DMS53 treated with DMSO at 0.1 percent for 48 hours (cell line): ENCODE data around the gene PEF1.
"Not testable (repeated sequence)": the region's sequence is repeated elsewhere in the genome, so short reads cannot be mapped to it uniquely, and the experiment has no call there.

Experiments
- DNase-seq: peaks from one replicate; lab custom pipeline; 2025; ENCODE audit not compliant: unreplicated experiment; lab: John Stamatoyannopoulos, UW

Gene PEF1

DNA sequence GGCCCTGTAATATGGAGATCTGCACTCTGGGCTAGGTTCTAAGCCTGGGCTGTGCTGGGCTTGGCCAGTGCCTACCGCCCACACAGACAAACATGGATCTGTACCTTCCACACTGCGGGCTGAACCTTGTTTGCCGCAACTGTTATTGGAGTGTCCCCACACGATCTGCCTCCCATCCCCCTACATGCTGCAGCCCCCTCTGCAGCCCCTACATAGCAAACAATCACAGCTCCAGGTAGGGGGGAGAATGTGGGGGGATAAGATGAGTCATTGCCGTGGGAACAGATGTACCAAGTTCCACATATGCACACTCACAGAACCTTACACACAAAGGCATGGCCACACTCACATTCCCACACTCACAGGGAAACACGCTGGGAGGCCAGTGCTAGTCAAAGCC, 29.3 kb downstream of the PEF1 start:
- DNase-seq = no peak

DNA sequence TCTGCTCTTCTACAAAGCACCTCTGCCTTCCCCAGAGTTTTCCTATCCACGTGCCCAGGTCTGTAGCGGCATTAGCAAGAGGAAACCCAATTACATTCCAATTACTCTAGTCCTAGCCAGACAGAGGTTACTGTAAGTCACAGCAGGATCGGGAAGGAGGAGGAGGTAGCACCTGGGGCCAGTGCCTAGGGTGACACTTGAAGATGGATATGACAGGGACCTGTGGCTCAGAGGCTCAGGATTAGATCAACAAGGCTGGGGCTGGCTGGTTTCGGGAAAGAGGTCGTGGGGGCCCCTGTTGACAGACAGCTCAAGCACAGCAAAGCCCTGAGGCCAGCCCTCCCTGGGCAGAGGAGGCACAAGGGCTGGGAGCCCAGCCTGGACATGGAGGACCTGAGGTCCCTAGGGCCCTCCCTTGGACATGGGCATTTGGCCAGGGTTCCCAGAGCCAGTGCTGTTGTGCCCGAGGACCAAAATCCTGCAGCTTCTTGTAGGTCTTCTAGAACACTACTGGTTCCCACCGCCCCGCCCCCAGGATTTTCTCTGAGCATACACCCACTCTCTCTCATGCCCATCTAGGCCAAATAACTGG, 30.2 kb downstream of the PEF1 start:
- no peak for DNase-seq

DNA sequence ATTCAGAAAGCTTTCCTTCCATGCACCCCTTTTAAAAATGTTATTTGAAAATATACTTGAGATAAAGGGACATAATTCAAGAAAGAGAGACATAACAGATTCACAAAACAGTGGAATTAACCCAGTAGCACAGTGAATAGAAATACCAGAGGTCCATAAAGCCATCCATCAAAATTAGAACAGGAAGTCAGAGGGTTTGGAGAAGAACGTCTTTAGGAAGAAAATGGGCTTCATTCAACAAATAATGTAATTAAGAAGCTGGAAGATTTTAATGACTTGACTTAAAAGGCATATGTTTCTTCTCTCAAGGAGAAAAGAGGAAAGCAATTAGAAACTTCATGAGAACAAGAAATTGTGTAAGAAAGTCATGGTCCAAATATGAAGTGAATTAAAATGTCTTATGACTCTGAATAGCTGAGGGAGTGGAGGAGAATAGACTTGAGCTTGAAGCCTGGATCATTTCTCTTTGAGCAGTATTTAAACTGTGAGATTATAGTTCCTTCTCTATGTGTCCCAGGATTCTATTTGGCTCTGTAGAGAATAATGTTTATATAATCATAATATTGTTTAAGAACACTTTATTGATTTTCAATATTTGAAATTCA, 35.1 kb downstream of the PEF1 start:
- DNase-seq = no peak

DNA sequence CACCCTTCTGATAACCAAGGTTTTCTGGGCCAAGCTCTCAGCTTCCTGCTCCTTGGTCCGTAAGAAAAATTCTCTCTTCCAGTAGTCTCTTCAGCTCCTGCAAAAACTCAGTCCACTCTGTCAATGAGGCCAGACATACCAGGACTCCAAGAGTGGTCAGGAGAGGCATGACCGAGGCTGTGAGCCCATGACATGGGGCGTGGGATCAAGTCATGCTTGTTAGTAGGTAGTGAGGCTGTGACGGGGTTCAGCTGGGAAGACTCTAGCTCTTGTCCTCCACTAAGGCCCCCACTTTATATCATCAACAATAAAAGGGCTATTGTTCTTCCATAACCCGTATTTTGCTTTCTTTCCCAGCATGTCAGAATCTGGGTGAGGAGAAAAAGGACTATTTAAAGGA, 37.3 kb downstream of the PEF1 start:
- DNase-seq = no peak

DNA sequence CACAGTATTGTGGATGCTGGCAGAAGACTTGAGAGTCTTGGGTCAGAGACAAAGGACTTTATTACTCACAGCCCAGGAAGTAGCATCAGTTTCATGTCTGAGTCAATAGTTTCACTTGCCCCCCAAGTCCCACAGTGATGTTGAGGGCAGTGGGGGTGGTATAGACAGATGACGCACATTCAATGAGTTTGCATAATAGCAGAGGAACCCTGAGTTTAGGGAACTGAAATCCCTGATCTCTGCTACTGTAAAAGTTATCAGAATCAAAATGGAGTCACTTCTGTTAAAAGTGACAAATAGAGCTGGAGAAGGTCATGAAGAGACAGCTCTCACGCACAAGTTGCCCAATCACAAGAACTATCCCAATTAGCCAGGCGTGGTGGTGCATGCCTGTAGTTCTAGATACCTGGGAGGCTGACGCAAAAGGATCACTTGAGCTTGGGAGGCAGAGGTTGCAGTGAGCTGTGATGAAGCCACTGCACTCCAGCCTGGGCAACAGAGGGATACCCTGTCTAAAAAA, 38.7 kb downstream of the PEF1 start:
- DNase-seq = no peak

DNA sequence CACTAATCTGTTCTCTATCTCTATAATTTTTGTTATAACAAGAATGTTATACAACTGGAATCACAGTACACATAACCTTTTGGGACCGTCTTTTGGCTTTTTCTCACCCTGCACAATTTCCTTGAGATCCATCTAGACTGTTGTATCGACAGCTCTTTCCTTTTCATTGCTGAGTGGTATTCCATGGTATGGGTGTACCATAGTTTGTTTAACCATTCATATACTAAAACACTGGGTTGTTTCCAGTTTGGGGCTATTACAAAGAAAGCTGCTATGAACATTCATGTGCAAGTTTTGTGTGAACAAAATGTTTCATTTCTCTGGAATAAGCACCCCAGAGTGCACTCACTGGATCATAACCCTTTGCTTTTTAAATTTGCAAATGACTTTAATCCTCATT, 42.6 kb downstream of the PEF1 start:
- no peak for DNase-seq

DNA sequence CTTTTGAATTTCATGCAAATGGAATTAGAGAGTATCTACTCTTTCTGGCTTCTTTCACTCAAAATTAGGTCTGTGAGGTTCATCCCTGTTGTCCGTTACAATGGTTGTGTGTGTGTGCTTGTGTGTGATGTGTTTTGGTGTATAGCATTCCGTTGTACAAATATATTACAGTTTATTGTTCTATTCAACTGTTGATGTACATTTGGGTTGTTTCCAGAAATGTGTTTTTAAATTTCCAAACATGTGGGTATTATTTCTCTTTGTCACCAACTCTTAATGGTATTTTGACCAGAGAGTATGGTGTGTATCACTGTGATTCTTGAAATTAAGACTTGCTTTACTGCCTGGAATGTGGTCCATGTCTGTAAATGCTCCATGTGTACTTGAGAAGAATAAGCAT, 44.0 kb downstream of the PEF1 start:
- DNase-seq = no peak

DNA sequence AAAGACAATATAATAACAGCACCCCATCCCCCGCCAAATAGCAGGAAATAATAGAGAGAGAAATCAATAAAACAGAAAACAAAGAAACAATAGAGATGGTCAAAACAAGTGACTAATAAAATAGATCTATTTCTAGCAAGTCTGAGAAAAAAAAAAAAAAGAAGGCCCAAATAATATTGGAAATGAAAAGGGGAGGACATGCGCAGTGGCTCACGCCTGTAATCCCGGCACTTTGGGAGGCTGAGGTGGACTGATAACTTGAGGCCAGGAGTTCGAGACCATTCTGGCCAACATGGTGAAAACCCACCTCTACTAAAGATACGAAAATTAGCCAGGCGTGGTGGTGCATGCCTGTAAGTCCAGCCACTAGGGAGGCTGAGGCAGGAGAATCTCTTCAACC, 45.7 kb downstream of the PEF1 start:
- DNase-seq = no peak

DNA sequence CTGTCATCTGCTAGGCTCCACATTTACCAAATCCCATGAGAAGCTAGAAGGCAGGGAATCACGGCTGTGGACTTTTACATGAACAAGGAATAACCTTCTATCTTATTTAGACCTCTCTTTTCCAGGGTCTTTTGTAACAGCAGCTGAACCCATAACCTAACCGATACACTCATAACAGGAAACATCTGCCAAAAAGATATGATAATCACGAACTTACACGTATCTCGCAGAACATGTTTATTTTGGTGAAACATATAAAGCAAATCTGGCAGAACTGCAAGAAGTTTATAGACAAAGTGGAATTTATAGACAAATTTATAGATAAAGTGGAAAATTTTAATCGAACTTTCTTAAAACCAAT, 48.0 kb downstream of the PEF1 start:
- no peak for DNase-seq

DNA sequence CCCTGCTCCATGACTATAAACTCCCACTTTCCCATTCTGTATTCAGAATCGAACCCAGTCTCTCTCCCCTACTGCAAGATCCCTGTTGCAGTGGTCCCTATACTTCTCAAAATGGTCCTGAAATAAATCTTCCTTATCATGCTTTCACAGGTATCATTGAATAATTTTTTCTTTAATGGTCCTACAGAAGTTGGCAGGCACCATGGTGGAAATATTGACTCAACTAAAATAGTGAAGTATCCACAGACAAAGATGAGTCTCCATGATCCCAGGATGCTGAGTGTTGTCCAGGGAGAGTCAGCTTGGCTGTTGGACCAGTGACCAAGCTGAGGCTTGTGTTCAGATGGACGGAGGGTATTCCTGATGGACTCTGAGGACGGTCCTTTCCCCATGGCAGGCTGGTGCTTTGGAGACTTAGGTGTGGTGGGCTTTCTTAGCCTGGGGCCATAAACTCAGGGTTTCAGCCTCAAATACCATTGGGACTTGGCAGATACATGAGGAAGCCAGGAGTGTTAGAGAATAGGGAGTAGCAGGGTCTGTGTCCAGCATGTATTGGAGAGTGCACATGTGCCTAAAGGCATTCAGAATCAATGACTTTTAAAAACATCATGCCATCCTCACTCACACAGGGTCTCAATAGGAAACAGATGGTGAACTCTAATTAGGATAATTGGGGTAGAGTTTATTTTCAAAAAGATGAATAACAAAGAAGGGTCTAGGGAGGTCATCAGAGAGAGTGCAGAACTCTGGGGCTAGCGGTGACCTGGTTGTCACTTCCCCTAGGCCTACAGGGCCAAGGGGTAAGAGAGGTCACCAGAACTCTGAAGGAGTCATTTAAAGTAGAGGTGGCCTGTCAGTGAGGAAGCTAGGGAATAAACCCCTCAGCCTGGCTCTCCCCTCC, 48.6 kb downstream of the PEF1 start:
- no peak for DNase-seq

DNA sequence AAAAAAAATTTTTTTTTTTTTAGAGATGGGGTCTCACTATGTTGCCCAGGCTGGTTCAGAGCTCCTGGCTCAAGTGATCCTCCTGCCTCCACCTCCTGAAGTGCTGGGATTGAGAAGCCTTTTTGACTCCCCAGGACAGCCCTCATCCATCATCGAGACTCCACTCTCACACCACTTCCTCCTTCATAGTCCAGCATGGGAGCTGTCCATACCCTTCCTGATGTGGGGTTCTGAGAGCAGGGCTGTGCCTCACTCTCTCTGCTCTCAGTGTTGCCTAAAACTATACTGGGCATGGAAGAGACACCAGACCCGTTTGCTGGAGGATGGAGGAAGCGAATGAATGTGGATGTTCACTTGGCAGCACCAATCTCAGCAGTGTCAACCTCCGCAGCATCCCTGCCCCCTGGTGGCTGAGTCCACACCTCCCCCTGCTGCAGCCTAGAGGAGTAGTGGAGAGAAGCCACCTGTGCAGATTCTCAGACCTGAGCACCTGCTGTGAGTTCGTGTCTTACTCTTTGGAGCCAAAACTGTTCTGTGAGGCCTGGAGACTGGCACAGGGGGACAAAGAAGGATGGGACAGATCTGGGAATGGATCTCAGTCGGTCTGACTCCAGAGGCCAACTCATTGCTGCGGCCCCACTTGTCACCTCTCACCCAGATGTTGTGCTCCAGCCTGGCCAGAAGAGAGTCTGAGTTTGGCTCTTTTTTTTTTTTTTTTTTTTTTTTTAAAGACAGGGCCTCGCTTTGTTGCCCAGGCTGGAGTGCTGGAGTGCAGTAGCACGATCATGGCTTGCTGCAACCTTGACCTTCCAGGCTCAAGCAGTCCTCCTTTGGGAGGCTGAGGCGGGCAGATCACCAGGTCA, 50.7 kb downstream of the PEF1 start:
- peak; percentile 88 for DNase-seq

DNA sequence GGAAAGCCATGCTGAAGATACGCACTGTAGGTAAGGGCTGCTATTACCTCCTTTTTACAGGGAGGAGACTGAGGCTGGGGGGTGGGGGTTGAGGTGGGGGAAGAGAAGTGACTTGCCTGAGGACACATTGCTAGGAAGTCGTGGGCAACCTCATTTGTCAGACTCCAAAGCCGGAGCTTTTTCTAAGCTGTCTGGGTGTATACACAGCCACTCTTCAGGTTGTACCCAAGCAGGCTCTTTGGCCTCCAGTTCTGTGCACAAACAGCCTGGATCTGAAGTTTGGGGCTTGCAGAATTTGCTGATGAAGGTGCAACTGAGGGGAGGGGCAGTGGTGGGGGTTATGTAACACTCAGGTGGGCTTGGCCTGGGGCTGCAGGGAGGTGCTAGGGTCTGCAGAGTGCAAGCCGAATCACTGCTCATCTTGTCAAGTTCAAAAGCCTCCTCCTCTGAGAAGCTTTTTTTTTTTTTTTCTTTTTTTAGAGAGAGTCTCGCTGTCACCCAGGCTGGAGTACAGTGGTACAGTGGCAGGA, 51.5 kb downstream of the PEF1 start:
- no peak for DNase-seq

DNA sequence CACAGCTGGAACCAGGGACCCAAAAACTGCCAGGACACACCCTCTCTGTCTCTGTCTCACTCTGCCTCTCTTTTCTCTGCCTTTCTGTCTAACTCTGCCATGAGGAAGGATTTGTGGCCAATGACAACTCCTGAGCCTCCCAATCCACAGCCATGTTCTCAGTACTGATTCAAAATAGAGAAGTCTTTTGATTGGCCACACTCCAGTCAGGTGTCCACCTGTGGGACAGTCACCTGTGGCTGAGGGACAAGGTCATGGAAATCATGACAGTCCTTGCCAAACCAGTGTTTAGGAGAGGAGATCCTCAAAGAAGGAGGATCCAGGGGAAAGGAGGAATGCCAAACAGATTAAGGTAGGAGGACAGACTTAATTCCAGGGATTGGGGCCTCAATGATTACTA, 52.5 kb downstream of the PEF1 start:
- DNase-seq = no peak

DNA sequence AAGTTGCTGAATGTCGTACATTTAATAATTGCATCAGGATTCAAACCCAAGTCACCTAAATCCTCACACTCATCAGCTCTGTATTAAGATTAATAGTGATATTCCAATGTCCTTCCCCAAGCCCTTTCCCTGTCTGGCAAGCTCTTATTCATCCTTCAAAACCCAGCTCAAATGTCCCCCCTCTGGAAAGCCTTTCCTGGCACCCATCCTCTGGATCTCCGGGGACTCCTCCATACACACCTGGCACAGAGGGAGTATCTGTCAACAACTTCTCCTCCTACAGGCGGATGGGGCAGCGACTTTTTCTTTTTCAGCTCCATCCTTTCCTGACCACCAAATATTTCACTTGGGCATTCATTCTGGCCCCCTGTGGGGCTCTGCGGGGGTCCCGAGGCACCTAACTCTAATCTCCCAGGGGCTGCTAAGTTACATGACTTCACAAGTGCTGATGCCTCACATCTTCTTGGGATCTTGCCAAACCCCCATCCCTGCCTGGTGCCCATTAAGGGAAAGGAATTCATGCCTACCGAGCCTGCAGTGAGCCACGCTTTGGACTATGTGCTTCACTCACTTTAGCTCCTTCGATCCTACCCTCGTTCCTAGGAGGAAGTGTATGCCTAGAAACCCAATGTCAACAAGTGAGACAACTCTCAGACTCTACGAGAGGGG, 53.1 kb downstream of the PEF1 start:
- no peak for DNase-seq

DNA sequence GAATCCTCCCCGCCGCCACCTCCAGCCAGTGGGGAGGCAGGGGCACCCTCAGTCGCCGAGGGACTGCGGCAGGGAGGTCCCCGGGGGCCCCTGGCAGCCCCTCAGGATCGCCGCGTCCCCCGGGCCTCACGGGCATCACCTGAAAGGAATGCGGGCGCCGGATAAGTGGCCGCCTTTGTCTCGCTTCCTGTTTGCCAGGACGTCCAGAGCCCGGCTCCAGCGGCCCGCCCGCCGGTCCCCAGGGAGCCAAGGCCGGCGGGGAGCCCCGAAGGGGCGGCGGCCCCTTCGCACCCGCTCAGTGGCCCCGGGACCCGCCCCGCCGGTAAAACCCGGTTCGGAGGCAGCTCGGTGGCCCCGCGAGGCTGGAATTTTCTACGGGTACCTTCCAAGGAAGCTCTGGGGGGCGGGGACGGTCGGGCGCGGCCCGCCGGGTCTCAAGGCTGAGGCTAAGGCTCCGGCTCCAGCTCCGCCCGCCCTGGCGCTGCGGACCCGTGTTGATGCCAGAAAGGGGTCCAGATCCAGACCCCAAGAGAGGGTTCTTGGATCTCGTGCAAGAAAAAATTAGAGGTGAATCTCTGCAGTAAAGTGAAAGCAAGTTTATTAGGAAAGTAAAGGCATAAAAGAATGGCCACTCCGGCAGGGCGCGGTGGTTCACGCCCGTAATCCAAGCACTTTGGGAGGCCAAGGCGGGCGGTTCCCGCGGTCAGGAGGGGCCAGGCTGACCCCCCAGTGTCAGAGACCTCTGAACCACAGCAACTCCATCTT, 55.7 kb downstream of the PEF1 start:
- DNase-seq = no peak

DNA sequence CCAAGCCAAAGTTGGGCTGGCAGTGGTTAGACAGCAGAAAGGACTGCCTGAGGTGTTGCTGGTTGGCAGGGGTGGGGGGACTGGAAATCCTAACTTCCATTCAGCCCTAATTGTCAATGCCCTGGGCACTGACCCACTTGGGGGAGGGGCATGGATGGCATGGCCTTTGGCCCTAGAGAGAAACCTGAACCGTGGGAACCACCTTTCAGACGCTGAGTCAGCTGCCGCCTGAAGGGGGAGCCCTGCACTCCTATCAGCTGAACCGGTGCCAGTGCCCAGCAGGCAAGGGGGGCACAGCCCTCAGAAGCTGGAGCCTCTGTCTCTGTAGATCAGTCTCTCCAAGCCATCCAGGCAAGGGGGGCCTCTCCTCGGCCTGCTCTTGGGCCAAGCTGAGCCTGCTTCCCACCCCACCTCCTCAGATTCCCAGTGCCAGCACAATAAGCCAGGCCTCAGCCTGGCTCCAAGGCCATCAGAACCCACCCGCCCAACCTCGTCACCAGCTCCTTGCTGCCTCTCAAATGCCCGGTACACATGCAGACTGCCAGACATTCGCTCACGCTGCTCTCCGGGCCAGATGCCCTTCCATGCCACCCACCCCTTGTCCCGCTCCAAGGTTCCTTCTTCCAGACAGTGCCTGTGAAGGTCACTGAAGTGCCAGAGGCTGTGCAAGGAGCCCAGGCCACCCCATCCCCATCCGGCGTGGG, 56.8 kb downstream of the PEF1 start:
- DNase-seq = peak; percentile 73

DNA sequence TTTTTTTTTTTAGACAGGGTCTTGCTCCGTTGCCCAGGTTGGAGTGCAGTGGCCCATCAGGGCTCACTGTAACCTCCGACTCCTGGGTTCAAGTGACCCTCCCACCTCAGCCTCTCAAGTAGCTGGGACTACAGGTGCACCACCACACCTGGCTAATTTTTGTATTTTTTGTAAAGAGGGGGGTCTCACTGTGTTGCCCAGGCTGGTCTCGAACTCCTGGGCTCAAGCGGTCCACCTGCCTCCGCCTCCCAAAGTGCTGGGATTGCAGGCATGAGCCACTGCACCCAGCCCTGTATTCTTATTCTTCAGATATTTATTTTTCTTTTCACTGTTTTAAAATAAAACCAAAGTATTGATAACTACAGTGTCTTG, 57.4 kb downstream of the PEF1 start:
- not testable (repeated sequence) for DNase-seq

DNA sequence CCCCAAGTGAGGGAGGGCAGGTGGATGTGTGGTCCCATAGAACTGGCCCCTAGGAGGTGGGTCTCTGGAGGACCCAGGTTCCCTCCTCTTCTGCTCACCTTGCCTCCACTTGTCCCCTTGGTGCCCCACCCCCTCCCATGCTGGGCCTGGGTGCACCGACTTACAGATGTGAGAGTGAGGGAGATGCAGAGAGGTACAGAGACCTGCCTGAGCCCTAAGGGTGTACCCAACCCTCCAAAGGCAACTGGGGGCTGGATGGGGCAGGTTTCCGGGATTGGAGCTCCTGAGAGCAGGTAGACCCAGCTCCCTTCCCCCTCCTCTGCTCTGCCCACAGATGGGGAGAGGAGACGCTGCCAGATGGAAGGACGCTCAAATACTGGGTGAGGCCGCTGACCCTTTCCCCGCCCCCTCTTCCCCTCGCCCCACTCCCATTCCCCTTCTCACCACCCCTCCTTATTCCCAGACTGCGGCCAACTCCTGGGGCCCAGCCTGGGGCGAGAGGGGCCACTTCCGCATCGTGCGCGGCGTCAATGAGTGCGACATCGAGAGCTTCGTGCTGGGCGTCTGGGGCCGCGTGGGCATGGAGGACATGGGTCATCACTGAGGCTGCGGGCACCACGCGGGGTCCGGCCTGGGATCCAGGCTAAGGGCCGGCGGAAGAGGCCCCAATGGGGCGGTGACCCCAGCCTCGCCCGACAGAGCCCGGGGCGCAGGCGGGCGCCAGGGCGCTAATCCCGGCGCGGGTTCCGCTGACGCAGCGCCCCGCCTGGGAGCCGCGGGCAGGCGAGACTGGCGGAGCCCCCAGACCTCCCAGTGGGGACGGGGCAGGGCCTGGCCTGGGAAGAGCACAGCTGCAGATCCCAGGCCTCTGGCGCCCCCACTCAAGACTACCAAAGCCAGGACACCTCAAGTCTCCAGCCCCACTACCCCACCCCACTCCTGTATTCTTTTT, 58.0 kb downstream of the PEF1 start:
- no peak for DNase-seq
